ENCODE results near the gene STK11IP.

- no peak for TF ChIP-seq EP300 (conservative IDR thresholded peaks at IDR 0.05; ENCODE audit: poor library complexity, severe bottlenecking)
- TF ChIP-seq CTCF (IDR thresholded peaks at IDR 0.05; ENCODE audit: poor library complexity, severe bottlenecking) = no peak
- no peak for TF ChIP-seq POLR2AphosphoS5 (IDR thresholded peaks at IDR 0.05)
- no peak for TF ChIP-seq REST (IDR thresholded peaks at IDR 0.05; ENCODE audit: borderline replicate concordance)
- no peak for TF ChIP-seq MXI1 (conservative IDR thresholded peaks at IDR 0.05; ENCODE audit: poor library complexity, severe bottlenecking)
- TF ChIP-seq EZH2 (IDR thresholded peaks at IDR 0.05; ENCODE audit: borderline replicate concordance, insufficient read depth, low read length, poor library complexity, severe bottlenecking) = no peak
- no peak for TF ChIP-seq SMC3 (conservative IDR thresholded peaks at IDR 0.05; ENCODE audit: poor library complexity)
- TF ChIP-seq RAD21 (conservative IDR thresholded peaks at IDR 0.05) = no peak
These were observed 39.5 kb downstream of the STK11IP start for GRCh38 chr2:219636941-219637841.
